Vagina (tissue), 2 donors: Measurements from ENCODE around the gene SFXN4. TPM values are rescaled to one million over a fixed set of nuclear protein-coding genes. Genes with fewer than 3 reads are reported as not detected.
"Not testable (repeated sequence)": the region's sequence is repeated elsewhere in the genome, so short reads cannot be mapped to it uniquely, and the experiment has no call there.

ENCODE experiments used
- DNase-seq, 2 donors: peaks; one replicate each; pipeline ENCODE4 v3.0.0-alpha.2; 2017; ENCODE audit errors: extremely low spot score in 2 of 2
- H3K27ac ChIP-seq: fragments of 200-600 bp; sonication (generic); one replicate; pipeline ENCODE4 v1.5.1; 2019
- H3K27me3 ChIP-seq: fragments of 200-600 bp; sonication (generic); one replicate; pipeline ENCODE4 v1.5.1; 2019
- H3K36me3 ChIP-seq, 2 donors: fragments of 200-600 bp; sonication (generic); one replicate each; pipeline ENCODE4 v1.5.1; 2017 to 2019
- H3K4me1 ChIP-seq: fragments of 200-600 bp; sonication (generic); one replicate; pipeline ENCODE4 v1.5.1; 2019
- H3K4me3 ChIP-seq, 2 donors: fragments of 200-600 bp; sonication (generic); 1 replicate in 1 of 2; 2 replicates in 1 of 2; pipeline ENCODE4 v1.5.1; 2016 to 2019
- H3K9me3 ChIP-seq: fragments of 200-600 bp; sonication (generic); one replicate; pipeline ENCODE4 v1.5.1; 2019
- CTCF ChIP-seq, 3 experiments: fragments of 450-650 bp in 2 of 3; fragments of 200-600 bp in 1 of 3; sonication (generic) in 1 of 3; IDR thresholded peaks; one replicate each; pipeline ENCODE4 v1.5.1; 2017 to 2019; ENCODE audit warnings: antibody characterized with exemption in 3 of 3, mild to moderate bottlenecking in 2 of 3, moderate library complexity in 2 of 3
- POLR2A ChIP-seq, 2 donors: fragments of 450-650 bp; IDR thresholded peaks; one replicate each; pipeline ENCODE4 v1.6.1; 2017; ENCODE audit warnings: antibody characterized with exemption in 2 of 2, mild to moderate bottlenecking in 2 of 2, moderate library complexity in 2 of 2
- POLR2AphosphoS5 ChIP-seq, 2 donors: sonication (generic); formaldehyde crosslinking; IDR thresholded peaks; one replicate each; pipeline ENCODE4 v1.9.0; 2017; ENCODE audit warnings: antibody characterized with exemption in 2 of 2, mild to moderate bottlenecking in 2 of 2, low read depth in 1 of 2; ENCODE audit not compliant: insufficient read depth in 1 of 2
- intact Hi-C: fragments of 100-400 bp; cut with DNase I; formaldehyde crosslinking; loops from one replicate; pipeline ENCODE4 v1.15.1; 2023
- total RNA-seq: library from RNA; depleted of rRNA; stranded (reverse); fragments of >200 nt; gene quantifications from one replicate; pipeline ENCODE4 v1.2.3, GENCODE V29; 2016

The SFXN4 gene
- total RNA-seq, 1 donor from 2014 or later, result 12.3 TPM

- Histone ChIP-seq H3K4me3 (no peak overlapping the region), H3K27me3 (no peaks in the 10 kb centered on the region), H3K4me1 (peaks cover 4% of the 10 kb centered on the region), H3K27ac (no peak overlapping the region), H3K9me3 (no peaks in the 10 kb centered on the region), H3K36me3 (peaks cover 0 to 60% of the 10 kb centered on the region in 2 donors)
- no peak for DNase-seq
- intact Hi-C loops, result no loop called here
- TF ChIP-seq POLR2A (IDR thresholded peaks at IDR 0.05), result no peak
- no peak for TF ChIP-seq CTCF (IDR thresholded peaks at IDR 0.05)
- TF ChIP-seq POLR2AphosphoS5 (IDR thresholded peaks at IDR 0.05; ENCODE audit: insufficient read depth in 1 of 2, low read depth in 1 of 2), result no peak
Measured at GRCh38 chr10:119116326-119116951, 49.1 kb downstream of the SFXN4 start.

- H3K36me3 ChIP-seq, result peaks cover 0 to 60% of the 10 kb centered on the region in 2 donors
- H3K27me3 ChIP-seq, result no peaks in the 10 kb centered on the region
- H3K4me1 ChIP-seq, result peaks cover 4% of the 10 kb centered on the region
- H3K27ac ChIP-seq, result no peak overlapping the region
- no peak for DNase-seq
- TF ChIP-seq CTCF (IDR thresholded peaks at IDR 0.05), result no peak
- TF ChIP-seq POLR2A (IDR thresholded peaks at IDR 0.05), result no peak
- no peak for TF ChIP-seq POLR2AphosphoS5 (IDR thresholded peaks at IDR 0.05; ENCODE audit: insufficient read depth in 1 of 2, low read depth in 1 of 2)
- intact Hi-C loops, result no loop called here
- H3K4me3 ChIP-seq, result no peak overlapping the region
- no peaks in the 10 kb centered on the region for H3K9me3 ChIP-seq
Measured at GRCh38 chr10:119115926-119116325, 49.6 kb downstream of the SFXN4 start.

- peaks cover 4% of the 10 kb centered on the region for H3K4me1 ChIP-seq
- TF ChIP-seq POLR2AphosphoS5 (IDR thresholded peaks at IDR 0.05; ENCODE audit: insufficient read depth in 1 of 2, low read depth in 1 of 2) (no peak), POLR2A (IDR thresholded peaks at IDR 0.05) (no peak)
- H3K4me3 ChIP-seq, result no peak overlapping the region
- peak overlapping the region; percentile 46 for H3K27ac ChIP-seq
- no peaks in the 10 kb centered on the region for H3K9me3 ChIP-seq
- H3K36me3 ChIP-seq, result peaks cover 0 to 54% of the 10 kb centered on the region in 2 donors
- intact Hi-C loops, result no loop called here
- DNase-seq, result no peak
- H3K27me3 ChIP-seq, result no peaks in the 10 kb centered on the region
Measured at GRCh38 chr10:119113751-119114732, 51.5 kb downstream of the SFXN4 start.

GRCh38 chr10:119112056-119112455, 53.5 kb downstream of the SFXN4 start:
- no peak for DNase-seq
- no peak overlapping the region for H3K4me3 ChIP-seq
- H3K27me3 ChIP-seq, result no peaks in the 10 kb centered on the region
- H3K27ac ChIP-seq, result no peak overlapping the region
- TF ChIP-seq POLR2A (IDR thresholded peaks at IDR 0.05) (no peak), CTCF (IDR thresholded peaks at IDR 0.05) (no peak), POLR2AphosphoS5 (IDR thresholded peaks at IDR 0.05; ENCODE audit: insufficient read depth in 1 of 2, low read depth in 1 of 2) (no peak)
- H3K9me3 ChIP-seq, result no peaks in the 10 kb centered on the region
- intact Hi-C loops, result no loop called here
- H3K4me1 ChIP-seq, result peaks cover 4% of the 10 kb centered on the region
- H3K36me3 ChIP-seq, result peaks cover 0 to 42% of the 10 kb centered on the region in 2 donors

- H3K9me3 ChIP-seq, DNase-seq, H3K4me3 ChIP-seq, H3K27me3 ChIP-seq, H3K27ac ChIP-seq, intact Hi-C loops: not testable (repeated sequence)
- peaks cover 0 to 29% of the 10 kb centered on the region in 2 donors for H3K36me3 ChIP-seq
- H3K4me1 ChIP-seq, result peaks cover 19% of the 10 kb centered on the region
Measured at GRCh38 chr10:119107771-119108170, 57.7 kb downstream of the SFXN4 start.

GRCh38 chr10:119107106-119107505, 58.4 kb downstream of the SFXN4 start:
- peaks cover 0 to 22% of the 10 kb centered on the region in 2 donors for H3K36me3 ChIP-seq
- intact Hi-C loops, H3K9me3 ChIP-seq, H3K4me3 ChIP-seq, H3K27me3 ChIP-seq, DNase-seq, H3K27ac ChIP-seq: not testable (repeated sequence)
- H3K4me1 ChIP-seq, result peaks cover 19% of the 10 kb centered on the region

- intact Hi-C loops, H3K27ac ChIP-seq, H3K4me3 ChIP-seq, H3K27me3 ChIP-seq, H3K9me3 ChIP-seq, DNase-seq: not testable (repeated sequence)
- H3K4me1 ChIP-seq, result peaks cover 19% of the 10 kb centered on the region
- H3K36me3 ChIP-seq, result peaks cover 0 to 13% of the 10 kb centered on the region in 2 donors
Measured at GRCh38 chr10:119105899-119106298, 59.6 kb downstream of the SFXN4 start.
